ENCODE data around the gene NEURL1B.
"Not testable (repeated sequence)": the region's sequence is repeated elsewhere in the genome, so short reads cannot be mapped to it uniquely, and the experiment has no call there.

The NEURL1B gene

GRCh38 chr5:172657524-172658233, 16.6 kb downstream of the NEURL1B start:
- peaks cover 37% of the 10 kb centered on the region for H3K4me1 ChIP-seq (ENCODE audit: control insufficient read depth, insufficient read depth, low read length)
- H3K27ac ChIP-seq (ENCODE audit: low read depth, low read length), result peak overlapping the region; percentile 86
- not testable (repeated sequence) for H3K27me3 ChIP-seq (ENCODE audit: control insufficient read depth, insufficient read depth, low read length); H3K9ac ChIP-seq (ENCODE audit: low read length); H3K36me3 ChIP-seq (ENCODE audit: control insufficient read depth, insufficient read depth, low read length); H3K4me3 ChIP-seq (ENCODE audit: low read length)

- no peak overlapping the region for H3K4me3 ChIP-seq (ENCODE audit: low read length)
- H3K27me3 ChIP-seq (ENCODE audit: control insufficient read depth, insufficient read depth, low read length), result no peaks in the 10 kb centered on the region
- peaks cover 6% of the 10 kb centered on the region for H3K36me3 ChIP-seq (ENCODE audit: control insufficient read depth, insufficient read depth, low read length)
- H3K9ac ChIP-seq (ENCODE audit: low read length), result no peak overlapping the region
- peaks cover 35% of the 10 kb centered on the region for H3K4me1 ChIP-seq (ENCODE audit: control insufficient read depth, insufficient read depth, low read length)
- peak overlapping the region; percentile 86 for H3K27ac ChIP-seq (ENCODE audit: low read depth, low read length)
Observed at GRCh38 chr5:172658391-172658790, 17.3 kb downstream of the NEURL1B start.

GRCh38 chr5:172658961-172659501, 18.0 kb downstream of the NEURL1B start:
- Histone ChIP-seq H3K36me3 (ENCODE audit: control insufficient read depth, insufficient read depth, low read length) (peaks cover 6% of the 10 kb centered on the region), H3K4me3 (ENCODE audit: low read length) (no peak overlapping the region), H3K27ac (ENCODE audit: low read depth, low read length) (peak overlapping the region; percentile 86), H3K27me3 (ENCODE audit: control insufficient read depth, insufficient read depth, low read length) (no peaks in the 10 kb centered on the region), H3K9ac (ENCODE audit: low read length) (no peak overlapping the region), H3K4me1 (ENCODE audit: control insufficient read depth, insufficient read depth, low read length) (peaks cover 35% of the 10 kb centered on the region)

- no peak overlapping the region for H3K4me3 ChIP-seq (ENCODE audit: low read length)
- H3K27ac ChIP-seq (ENCODE audit: low read depth, low read length), result peak overlapping the region; percentile 86
- H3K27me3 ChIP-seq (ENCODE audit: control insufficient read depth, insufficient read depth, low read length), result no peaks in the 10 kb centered on the region
- peaks cover 37% of the 10 kb centered on the region for H3K4me1 ChIP-seq (ENCODE audit: control insufficient read depth, insufficient read depth, low read length)
- peaks cover 6% of the 10 kb centered on the region for H3K36me3 ChIP-seq (ENCODE audit: control insufficient read depth, insufficient read depth, low read length)
- H3K9ac ChIP-seq (ENCODE audit: low read length), result peak overlapping the region; percentile 26
Observed at GRCh38 chr5:172659570-172659908, 18.5 kb downstream of the NEURL1B start.

GRCh38 chr5:172659909-172660628, 19.0 kb downstream of the NEURL1B start:
- Histone ChIP-seq H3K27ac (ENCODE audit: low read depth, low read length) (peak overlapping the region; percentile 86), H3K27me3 (ENCODE audit: control insufficient read depth, insufficient read depth, low read length) (no peaks in the 10 kb centered on the region), H3K36me3 (ENCODE audit: control insufficient read depth, insufficient read depth, low read length) (peaks cover 6% of the 10 kb centered on the region), H3K4me3 (ENCODE audit: low read length) (no peak overlapping the region), H3K4me1 (ENCODE audit: control insufficient read depth, insufficient read depth, low read length) (peaks cover 42% of the 10 kb centered on the region), H3K9ac (ENCODE audit: low read length) (peak overlapping the region; percentile 26)

- H3K9ac ChIP-seq (ENCODE audit: low read length), result no peak overlapping the region
- peak overlapping the region; percentile 86 for H3K27ac ChIP-seq (ENCODE audit: low read depth, low read length)
- no peaks in the 10 kb centered on the region for H3K36me3 ChIP-seq (ENCODE audit: control insufficient read depth, insufficient read depth, low read length)
- no peaks in the 10 kb centered on the region for H3K27me3 ChIP-seq (ENCODE audit: control insufficient read depth, insufficient read depth, low read length)
- peaks cover 44% of the 10 kb centered on the region for H3K4me1 ChIP-seq (ENCODE audit: control insufficient read depth, insufficient read depth, low read length)
- H3K4me3 ChIP-seq (ENCODE audit: low read length), result no peak overlapping the region
Observed at GRCh38 chr5:172660974-172661373, 19.9 kb downstream of the NEURL1B start.

- H3K27ac ChIP-seq (ENCODE audit: low read depth, low read length), result peak overlapping the region; percentile 86
- H3K4me3 ChIP-seq (ENCODE audit: low read length), result no peak overlapping the region
- no peaks in the 10 kb centered on the region for H3K27me3 ChIP-seq (ENCODE audit: control insufficient read depth, insufficient read depth, low read length)
- H3K36me3 ChIP-seq (ENCODE audit: control insufficient read depth, insufficient read depth, low read length), result no peaks in the 10 kb centered on the region
- H3K4me1 ChIP-seq (ENCODE audit: control insufficient read depth, insufficient read depth, low read length), result peaks cover 44% of the 10 kb centered on the region
- H3K9ac ChIP-seq (ENCODE audit: low read length), result no peak overlapping the region
Observed at GRCh38 chr5:172661526-172661925, 20.5 kb downstream of the NEURL1B start.

GRCh38 chr5:172662596-172662995, 21.5 kb downstream of the NEURL1B start:
- peaks cover 39% of the 10 kb centered on the region for H3K4me1 ChIP-seq (ENCODE audit: control insufficient read depth, insufficient read depth, low read length)
- H3K27me3 ChIP-seq (ENCODE audit: control insufficient read depth, insufficient read depth, low read length), result no peaks in the 10 kb centered on the region
- H3K27ac ChIP-seq (ENCODE audit: low read depth, low read length), result peak overlapping the region; percentile 86
- no peak overlapping the region for H3K4me3 ChIP-seq (ENCODE audit: low read length)
- no peak overlapping the region for H3K9ac ChIP-seq (ENCODE audit: low read length)
- no peaks in the 10 kb centered on the region for H3K36me3 ChIP-seq (ENCODE audit: control insufficient read depth, insufficient read depth, low read length)

GRCh38 chr5:172664018-172664417, 23.0 kb downstream of the NEURL1B start:
- H3K27ac ChIP-seq (ENCODE audit: low read depth, low read length), result no peak overlapping the region
- H3K4me1 ChIP-seq (ENCODE audit: control insufficient read depth, insufficient read depth, low read length), result peaks cover 34% of the 10 kb centered on the region
- no peaks in the 10 kb centered on the region for H3K36me3 ChIP-seq (ENCODE audit: control insufficient read depth, insufficient read depth, low read length)
- no peak overlapping the region for H3K9ac ChIP-seq (ENCODE audit: low read length)
- H3K4me3 ChIP-seq (ENCODE audit: low read length), result no peak overlapping the region
- no peaks in the 10 kb centered on the region for H3K27me3 ChIP-seq (ENCODE audit: control insufficient read depth, insufficient read depth, low read length)

GRCh38 chr5:172664681-172665541, 23.8 kb downstream of the NEURL1B start:
- peaks cover 27% of the 10 kb centered on the region for H3K4me1 ChIP-seq (ENCODE audit: control insufficient read depth, insufficient read depth, low read length)
- no peaks in the 10 kb centered on the region for H3K36me3 ChIP-seq (ENCODE audit: control insufficient read depth, insufficient read depth, low read length)
- no peak overlapping the region for H3K27ac ChIP-seq (ENCODE audit: low read depth, low read length)
- no peaks in the 10 kb centered on the region for H3K27me3 ChIP-seq (ENCODE audit: control insufficient read depth, insufficient read depth, low read length)
- no peak overlapping the region for H3K4me3 ChIP-seq (ENCODE audit: low read length)
- no peak overlapping the region for H3K9ac ChIP-seq (ENCODE audit: low read length)

- Histone ChIP-seq H3K4me1 (ENCODE audit: control insufficient read depth, insufficient read depth, low read length) (peaks cover 17% of the 10 kb centered on the region), H3K4me3 (ENCODE audit: low read length) (no peak overlapping the region), H3K27me3 (ENCODE audit: control insufficient read depth, insufficient read depth, low read length) (no peaks in the 10 kb centered on the region), H3K36me3 (ENCODE audit: control insufficient read depth, insufficient read depth, low read length) (no peaks in the 10 kb centered on the region), H3K27ac (ENCODE audit: low read depth, low read length) (no peak overlapping the region), H3K9ac (ENCODE audit: low read length) (no peak overlapping the region)
Observed at GRCh38 chr5:172666251-172666650, 25.2 kb downstream of the NEURL1B start.
